HG03045 (cell line): Measurements from ENCODE around the gene PHLDA2.

ENCODE experiments used
- ATAC-seq: cut with Tn5 transposase; IDR thresholded peaks from one replicate; pipeline ENCODE4 v1.9.1; 2021; ENCODE audit warnings: mild to moderate bottlenecking, moderate library complexity; ENCODE audit not compliant: unreplicated experiment

PHLDA2 gene

DNA sequence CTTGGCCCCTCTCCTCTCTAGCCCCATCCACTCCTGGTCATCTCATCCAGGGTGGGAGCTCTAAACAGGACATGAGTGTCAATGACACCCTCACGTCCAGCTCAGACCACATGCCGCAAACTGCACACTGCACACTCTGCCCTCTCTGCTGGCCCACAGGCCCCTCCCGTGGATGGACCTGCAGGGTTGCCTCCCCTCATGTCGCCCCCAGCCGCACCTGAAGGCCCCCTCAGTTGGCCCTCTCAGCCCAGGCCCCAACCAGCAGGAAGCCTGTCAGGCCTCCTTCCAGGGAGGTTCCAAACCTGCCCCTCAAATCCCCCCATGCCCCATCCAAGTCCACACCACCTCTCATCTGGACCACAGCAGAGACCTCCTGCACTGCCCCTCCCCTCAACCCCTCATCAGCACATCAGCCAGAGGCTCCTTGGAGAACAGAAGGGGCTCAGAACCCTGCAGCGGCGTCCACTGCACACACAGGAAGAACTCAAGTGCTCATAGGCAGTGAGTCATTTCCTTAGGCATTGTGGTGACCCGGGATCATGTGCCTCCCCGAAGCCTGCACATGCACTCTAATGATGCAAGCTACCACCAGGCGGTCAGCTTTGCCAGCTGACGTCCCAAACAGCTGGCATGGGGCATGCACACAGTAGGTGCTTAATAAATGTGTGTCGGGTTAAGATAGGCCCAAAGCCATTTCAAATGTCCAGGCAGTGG, 30.7 kb downstream of the PHLDA2 start:
- ATAC-seq = no peak

DNA sequence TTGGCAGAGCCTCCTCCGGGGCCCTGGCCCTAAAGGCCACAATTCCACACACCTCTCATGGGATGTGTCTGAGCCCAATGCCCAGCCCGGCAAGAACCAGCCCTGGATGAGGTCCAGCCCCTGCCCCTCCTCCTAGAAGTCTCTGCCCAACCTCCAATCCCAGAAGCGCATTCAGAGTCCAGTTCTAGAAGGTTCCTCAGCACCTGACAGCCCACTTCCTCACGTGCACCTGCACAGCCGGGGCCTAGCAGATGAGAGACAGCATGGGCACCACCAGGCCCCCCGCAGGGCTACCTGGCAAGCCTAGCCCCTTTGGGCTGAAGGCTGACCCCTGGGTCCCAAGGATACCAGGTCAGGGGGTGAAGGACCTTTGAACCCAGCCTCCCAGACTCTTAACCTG, 32.2 kb downstream of the PHLDA2 start:
- no peak for ATAC-seq

DNA sequence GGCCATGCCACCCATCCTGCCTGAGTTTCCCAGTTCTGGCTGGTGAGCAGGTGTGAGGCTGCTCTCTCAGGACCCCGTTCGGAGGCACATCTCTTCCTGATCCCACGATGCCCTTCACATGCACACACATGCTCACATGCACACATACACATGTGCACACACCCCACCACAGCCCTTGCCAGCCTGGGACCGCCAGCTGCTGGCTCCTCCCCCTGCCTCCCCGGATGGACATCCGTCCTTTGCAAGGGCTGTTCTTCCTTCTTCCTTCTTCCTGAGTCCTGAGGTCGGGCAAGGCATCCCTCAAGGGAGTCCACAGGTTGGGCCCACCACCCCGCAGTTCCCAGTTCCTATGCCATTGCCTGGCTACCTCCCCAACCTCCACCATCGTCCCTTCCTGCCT, 33.2 kb downstream of the PHLDA2 start:
- ATAC-seq = no peak

DNA sequence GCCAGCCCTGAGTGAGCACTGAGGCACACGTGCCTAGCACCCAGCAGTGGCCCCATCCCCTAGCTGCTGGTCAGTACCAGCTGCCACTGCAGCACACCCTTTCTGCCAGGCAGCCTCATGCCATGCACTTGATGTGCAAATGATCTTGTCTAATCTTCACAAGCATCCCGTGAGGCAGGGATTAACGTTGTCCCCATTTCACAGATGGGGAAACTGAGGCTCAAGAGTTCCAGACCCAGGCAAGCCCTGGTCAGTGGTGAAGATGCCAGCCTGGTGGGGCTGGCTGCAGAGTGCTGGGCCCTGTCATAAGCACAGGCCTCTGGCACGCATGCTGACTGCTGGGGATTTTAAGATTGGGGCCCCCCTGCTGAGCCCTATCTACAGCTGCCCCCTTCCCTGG, 35.3 kb downstream of the PHLDA2 start:
- no peak for ATAC-seq

DNA sequence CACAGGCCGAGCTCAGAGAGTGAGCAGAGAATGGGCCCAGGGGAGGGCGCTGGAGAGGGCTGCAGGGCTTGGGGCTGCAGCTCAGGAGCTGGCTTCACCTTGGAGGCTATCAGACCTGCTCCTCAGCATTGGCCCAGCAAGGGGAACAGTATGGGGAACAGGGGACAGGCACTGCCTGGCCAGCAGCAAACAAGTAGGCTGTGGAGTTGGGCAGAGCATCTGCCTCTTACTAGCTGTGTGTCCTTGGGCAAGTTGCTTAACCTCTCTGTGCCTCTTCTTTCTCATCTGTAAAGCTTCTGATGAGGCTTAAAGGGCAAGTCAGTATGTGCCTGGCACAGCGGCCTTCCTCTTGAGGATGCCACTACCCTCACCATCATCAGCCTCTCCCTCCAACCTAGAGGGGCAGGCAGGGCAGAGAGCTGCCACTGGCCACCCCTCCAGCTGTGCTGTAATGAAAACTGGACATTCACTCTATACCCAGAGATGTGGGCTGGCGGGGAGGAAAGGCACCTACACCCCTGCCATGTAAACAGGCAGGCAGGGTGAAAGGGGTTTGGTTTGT, 36.2 kb downstream of the PHLDA2 start:
- no peak for ATAC-seq

DNA sequence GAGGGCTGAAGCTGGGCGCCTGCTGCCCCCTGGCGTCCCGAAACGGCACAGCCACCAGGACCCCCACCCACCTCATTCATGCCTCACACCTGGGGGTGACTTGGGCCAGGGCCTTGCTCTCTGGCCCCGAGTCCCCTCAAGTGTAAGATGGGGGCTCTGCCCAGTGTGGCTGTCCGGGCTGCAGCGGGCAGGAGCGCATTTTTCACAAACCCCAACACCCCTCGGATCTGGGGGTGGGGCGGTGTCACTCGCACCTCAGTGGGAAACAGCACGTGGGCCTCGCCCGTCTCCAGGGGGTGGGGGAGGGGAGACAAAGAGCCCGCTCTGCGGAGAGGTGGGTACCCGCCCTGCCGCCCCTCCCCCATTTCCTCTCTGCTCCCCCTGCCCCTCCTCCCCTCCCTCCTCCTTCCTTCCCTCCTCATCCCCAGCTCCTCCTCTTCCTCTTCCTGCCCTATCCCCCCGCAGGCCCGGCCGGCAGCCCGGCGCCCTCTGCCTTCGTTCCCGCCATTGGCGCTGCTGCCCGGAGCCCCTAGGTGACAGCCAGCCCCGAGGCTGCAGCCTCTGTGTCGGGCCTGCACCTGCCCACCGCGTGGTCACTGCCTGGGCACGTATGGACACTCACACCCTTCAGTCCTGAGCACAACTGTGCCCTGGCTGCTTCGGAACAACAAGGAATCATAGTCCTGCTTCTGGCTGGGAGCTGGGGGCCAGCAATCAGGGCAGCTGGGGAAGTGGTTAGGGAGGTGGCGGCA, 36.8 kb downstream of the PHLDA2 start:
- no peak for ATAC-seq

DNA sequence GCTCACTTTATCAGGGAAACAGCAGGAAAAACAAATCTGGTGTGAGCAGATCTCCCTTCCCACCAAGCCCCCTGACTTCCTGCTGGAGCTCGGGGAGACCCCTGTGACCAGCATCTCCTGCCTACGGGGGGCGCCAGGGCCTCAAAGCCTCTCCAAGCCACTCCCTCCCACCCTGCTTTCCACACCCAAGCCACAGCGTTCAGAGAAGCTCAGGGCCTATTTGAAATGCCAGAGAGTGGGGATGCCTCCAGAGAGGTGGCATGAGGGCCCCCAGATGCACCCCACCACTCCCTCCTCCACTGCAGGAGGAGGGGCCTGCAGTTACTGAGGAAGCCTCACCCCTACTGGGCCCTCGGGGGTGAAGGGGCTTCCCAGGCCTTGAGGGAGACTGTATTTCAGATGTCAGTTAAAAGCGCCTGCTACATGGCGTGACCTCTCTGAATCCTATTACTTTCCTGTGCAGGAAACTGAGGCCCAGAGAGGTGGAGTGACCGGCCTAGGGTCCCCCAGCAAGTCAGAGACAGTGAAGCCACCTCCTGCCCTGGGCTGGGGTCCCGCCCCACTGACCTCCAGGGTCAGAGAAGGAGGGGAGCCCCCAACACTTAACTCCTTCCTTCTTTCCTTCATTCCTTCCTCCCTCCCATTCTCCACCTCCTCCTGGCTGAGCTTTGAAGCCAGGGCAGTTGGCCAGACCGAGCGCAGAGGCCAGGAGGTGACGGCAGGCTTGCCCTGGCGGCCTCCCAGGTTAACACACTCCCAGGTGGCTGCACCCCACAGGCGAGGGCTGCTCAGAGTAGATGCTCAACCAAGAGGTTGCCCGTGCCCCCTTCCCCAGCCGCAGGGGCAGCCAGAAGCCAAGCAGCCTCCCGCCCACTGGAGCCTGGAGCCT, 37.6 kb downstream of the PHLDA2 start:
- ATAC-seq = no peak

DNA sequence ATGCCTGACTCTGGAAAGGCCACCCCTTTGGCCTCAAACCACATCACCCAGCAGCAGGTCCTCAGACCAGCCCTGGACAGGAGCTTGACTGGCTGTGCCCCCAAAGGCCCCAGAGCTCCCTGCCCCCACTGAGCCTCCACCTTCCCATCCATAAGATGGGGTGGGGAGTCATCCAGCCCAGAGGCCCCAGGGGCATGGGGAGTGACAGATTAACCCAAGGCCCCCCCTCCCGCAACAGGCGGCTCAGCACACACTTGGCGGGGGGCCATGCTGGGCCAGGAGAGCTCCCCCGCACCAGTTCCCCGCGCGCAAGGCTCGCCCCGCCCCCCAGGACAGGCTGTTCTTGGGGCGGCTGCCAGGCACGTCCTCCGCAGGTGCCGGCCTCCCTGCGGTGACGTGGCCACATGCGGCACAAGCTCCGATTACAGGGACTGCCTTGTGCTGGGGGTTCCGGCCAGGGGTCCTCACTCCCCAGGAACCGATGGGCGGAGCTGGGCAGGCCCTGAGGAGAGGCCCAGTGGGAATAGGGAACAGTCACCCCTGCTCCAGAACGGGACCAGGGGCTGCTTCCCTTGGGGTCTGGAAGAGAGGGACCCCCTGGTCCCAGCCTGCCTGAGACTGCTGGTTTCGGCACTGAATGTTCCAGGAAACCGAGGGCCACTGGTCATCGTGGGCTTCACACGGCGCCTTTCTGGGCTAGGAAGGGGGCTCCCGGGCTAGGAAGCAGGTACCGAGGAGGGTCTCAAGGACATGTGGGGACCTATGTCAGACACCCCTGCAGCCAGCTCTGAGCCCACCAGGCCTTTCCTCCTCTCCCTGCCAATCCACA, 38.5 kb downstream of the PHLDA2 start:
- no peak for ATAC-seq

DNA sequence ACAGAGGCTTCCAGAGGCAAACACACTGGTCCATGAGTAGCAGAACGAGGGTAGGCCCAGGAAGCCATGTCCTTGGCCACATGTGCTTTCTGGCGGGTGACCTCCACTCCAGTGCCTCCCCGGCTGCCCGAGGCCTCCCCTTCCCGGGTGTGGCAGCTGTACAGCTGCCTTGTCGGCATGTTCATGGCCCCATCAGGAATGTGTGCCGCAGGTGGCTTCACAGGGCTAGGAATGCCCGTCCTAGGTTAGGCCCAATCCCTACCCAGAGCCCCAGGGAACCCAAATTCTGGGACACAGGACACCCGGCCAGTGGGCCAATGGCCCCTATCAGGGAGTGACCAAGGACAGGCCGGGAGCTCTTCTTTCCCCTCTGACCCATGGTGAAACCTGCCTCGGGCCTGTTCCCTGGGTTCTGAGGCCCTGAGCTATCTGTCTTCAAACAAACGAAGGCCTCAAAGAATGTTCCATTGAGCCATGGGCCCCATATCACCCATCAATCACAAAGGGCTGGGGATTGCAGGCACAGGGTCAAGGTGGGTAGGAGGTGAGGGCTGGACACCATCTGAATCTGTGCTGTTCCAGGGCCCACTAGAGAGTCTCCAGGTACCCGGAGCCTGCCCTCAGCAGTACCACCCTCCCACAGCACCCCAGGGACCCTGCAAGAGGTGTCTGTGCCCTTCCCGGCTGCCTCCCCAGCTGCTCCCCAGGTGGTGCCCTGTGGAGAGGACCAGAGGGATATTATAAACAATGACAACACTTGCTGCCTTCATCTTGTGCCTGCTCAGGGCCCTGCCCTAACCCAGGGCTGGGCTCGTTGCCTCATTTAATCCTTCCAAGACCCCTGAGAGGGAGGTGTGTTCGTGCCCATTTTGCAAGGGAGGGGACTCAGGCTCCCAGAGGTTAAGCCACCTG, 39.6 kb downstream of the PHLDA2 start:
- ATAC-seq = no peak

DNA sequence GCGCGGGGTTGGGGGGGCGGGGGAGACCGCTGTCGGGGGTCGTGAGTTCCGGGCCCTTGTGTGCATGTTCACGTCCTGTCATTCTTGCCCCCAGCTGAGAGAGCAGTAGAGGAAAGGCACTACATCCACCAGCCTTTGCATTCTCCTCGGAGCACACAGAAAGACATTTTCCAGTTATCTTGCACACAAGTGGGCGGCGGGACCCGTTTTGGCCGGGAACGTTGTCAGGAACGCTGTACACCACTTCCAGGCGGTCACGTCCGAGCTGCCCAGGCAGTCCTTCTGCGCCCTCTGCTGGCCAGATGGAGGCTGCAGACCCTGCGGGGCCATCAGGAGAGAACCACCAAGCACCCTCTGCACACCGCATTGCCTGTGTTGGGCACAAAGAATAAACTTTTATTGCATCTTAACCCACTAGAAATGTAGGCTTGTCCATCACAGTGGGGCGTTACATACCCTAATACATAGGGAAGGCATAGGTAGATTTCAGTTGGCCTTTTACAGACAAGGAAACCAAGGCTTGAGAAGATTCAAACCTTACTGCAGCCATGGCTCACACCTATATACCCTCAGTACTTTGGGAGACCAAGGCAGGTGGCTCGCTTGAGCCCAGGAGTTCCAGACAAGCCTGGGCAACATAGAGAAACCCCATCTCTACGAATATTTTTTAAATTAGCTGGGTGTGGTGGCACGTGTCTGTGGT, 40.8 kb downstream of the PHLDA2 start:
- ATAC-seq = no peak

DNA sequence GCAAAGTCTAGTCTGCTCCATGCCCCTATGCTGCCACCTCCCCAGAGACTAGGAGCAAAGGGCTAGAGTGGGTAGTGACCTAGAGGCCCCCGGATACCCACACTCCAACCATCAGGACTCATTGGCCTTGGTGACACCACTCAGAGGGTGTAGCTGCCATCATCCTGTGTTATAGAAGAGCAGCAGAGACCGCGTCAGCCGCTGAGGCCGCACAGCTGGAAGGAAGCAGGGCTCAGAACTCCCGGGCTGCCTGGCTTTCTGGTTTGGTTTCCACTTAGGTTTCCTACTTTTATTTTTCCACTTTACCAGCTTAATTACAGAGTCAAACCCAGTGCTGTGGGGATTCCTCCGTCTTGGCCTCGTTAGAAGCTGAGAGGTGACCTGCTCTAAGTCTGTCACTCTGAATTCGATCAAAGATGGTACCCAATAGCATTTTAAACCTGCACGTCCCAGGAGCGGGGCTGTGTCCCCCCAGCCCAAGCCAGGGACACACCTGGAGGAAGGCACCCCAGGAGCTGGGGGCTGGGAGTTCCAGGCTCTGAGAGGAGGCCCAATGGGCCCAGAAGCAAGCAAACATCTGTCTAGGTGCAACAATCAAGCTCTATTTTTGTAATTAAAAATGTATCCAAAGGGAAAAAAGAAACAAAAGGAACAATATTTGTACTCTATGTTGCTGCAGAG, 41.6 kb downstream of the PHLDA2 start:
- no peak for ATAC-seq

DNA sequence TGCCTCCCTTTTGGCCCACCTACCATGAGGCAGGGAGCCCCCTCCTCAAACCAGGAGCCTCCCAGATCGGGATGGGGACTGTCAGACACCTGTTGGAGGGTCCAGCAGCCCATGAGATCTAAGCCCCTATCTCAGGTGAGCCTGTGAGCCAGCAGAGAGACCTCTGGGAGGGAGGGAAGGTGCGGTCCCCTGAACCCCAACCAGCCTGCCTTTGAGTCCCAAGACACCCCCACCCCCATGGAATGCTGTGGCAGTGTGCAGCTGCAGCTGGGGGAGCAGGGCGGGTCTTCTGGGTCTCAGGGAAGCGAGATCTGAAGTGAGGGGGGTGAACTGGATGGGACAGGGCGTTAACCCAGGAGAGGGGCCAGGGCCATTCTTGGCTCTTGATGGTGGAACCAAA, 42.3 kb downstream of the PHLDA2 start:
- no peak for ATAC-seq

DNA sequence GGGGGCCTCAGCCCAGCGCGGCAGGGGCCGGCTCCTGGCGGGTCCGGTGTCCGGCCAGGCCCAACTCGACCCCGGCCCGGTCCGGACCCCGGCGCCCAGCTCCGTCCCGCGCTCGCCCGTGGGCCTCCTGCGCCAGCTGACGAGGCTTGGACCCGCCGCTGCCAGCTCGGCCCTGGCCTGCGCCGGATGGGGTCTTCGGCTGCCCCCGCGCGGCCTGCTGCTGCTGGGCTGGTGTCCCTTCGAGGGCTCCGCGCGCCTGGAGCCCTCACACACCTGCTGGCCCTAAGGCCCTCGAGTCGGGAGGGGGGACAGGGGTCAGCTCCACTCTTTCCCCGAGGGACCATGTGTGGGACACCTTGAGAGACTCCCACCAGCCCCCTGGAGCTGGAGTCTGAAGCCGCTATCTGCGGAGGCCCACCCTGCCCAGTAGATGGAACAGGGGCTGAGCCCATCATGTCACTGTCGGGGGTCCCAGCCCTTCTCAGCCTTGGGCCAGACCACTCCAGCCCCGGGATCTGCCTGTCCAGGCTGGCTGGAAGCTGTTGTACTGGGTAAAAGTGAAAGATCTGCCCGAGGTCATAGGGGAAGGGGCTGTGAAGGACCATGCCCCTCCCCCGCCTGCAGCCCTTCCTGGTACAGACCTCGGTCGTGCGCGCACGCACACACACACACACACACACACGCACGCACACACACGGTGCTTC, 42.9 kb downstream of the PHLDA2 start:
- ATAC-seq = peak; percentile 4

DNA sequence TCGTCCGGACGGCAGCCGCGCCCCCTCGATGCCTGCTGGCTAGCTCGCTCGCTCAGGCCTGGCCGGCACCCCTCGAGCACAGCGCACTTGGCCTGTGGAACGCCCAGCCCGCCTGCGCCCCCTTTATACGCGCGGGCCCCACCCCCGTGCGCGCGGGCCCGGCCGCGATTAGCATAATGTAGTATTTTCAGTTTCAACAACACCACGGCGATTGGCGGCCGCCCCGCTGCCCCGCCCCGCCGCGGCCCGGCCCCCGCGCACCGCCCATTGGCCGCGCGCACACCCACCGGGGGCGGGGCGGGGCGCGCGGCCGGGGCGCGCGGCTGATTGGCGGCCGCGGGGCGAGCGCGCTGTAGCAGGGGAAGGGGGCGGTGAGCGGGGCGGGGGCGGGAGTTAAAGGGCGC, 43.5 kb downstream of the PHLDA2 start, which contains the start of gene CDKN1C:
CDKN1C (minus strand) TSS at position 98 of the 404 bp plus-strand sequence. CDS start 319 bp downstream, outside the sequence.
- ATAC-seq = peak; percentile 72

DNA sequence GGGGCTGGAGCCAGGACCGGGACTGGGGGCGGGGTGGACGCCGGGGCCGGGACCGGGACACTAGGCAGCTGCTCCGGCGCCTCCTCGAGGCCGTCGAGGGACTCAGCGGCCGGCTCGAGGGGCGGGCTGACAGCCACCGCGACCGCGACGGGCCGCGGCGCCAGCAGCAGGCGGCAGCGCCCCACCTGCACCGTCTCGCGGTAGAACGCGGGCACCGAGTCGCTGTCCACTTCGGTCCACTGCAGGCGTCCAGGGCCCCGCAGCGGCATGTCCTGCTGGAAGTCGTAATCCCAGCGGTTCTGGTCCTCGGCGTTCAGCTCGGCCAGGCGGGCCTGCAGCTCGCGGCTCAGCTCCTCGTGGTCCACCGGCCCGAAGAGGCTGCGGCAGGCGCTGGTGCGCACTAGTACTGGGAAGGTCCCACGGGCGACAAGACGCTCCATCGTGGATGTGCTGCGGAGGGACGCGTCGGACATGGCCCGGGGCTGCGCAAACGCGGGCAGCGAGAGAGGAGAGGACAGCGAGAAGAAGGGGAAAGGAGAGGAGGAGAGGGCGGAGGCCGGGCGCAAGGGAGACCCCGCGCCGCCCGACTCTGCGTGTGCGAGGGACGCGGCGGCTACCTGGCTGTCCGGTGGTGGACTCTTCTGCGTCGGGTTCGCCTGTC, 44.1 kb downstream of the PHLDA2 start:
- ATAC-seq = no peak

DNA sequence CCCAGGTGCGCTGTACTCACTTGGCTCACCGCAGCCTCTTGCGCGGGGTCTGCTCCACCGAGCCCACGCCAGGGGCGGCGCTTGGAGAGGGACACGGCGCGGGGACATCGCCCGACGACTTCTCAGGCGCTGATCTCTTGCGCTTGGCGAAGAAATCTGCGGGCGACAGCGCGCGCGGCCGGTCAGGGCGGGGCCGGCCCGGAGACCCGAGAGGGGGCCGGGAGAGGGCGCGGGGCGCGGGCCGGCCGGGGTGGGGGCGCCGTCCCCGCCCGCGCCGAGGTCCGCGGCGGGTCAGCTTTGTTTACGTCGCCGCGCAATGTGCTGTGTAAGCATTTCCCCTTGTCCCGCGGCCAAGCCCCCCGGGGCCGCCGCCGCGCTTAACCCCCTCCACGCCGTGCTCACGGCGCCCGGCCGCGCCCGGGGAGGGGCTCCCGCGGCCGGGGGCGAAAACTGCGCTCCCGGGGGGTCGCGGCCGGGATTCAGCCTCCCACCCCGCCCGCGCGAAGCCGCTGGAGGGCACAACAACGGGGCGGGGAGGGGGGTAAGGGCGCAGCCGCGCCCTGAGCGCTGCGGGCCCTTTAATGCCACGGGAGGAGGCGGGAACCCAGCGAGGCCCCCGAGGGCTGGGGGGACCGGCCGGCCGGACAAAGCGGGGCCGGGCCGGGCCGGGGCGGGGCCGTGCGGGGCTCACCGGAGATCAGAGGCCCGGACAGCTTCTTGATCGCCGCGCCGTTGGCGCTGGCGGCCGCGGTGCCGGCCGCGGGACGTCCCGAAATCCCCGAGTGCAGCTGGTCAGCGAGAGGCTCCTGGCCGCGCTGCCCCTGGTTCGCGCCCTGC, 45.0 kb downstream of the PHLDA2 start:
- no peak for ATAC-seq
